Mucosa of descending colon (tissue), 3 donors: ENCODE results near the gene RNF141. TPM values are rescaled to one million over a fixed set of nuclear protein-coding genes. Genes with fewer than 3 reads are reported as not detected.

Experiments
- ATAC-seq: fragments of 200-7000 bp; cut with Tn5 transposase; one replicate; pipeline ENCODE4 v1.9.1; 2020; ENCODE audit warnings: mild to moderate bottlenecking, moderate library complexity
- DNase-seq, 3 donors: peaks; one replicate each; pipeline ENCODE4 v3.0.0-alpha.2; 2020
- H3K36me3 ChIP-seq: fragments of 200-600 bp; one replicate; pipeline ENCODE4 v1.8.0; 2021; ENCODE audit warnings: low read depth, mild to moderate bottlenecking
- H3K4me1 ChIP-seq: fragments of 200-600 bp; one replicate; pipeline ENCODE4 v1.8.0; 2021; ENCODE audit warnings: low read depth, mild to moderate bottlenecking
- H3K4me3 ChIP-seq: fragments of 200-600 bp; one replicate; pipeline ENCODE4 v1.8.0; 2021; ENCODE audit warnings: mild to moderate bottlenecking
- H3K9me3 ChIP-seq: fragments of 200-600 bp; one replicate; pipeline ENCODE4 v1.8.0; 2021; ENCODE audit warnings: mild to moderate bottlenecking
- intact Hi-C, 2 donors: fragments of 100-400 bp; cut with DNase I in 1 of 2; cut with micrococcal nuclease in 1 of 2; formaldehyde crosslinking; loops; one replicate each; pipeline versions ENCODE4 v1.11.0 to v1.11.1; 2022; cut with DNase I, micrococcal nuclease
- total RNA-seq, 3 donors: library from RNA; stranded (reverse); fragmentation: NEBNext Ultra II Directional in 2 of 3; extraction: Animal tissue kit (Norgen Biotek cat#: 25700) in 2 of 3; gene quantifications; one replicate each; pipeline versions ENCODE4 v1.2.1 to v1.2.4, GENCODE V29; 2021 to 2023
- TF ChIP-seq, protein P1 (sequence below): fragments of 200-600 bp; IDR thresholded peaks from one replicate; pipeline ENCODE4 v1.8.0; 2022; ENCODE audit warnings: antibody characterized with exemption, mild to moderate bottlenecking
- donor health status: DM: no; HTN: no; CAD: no; lungs with moderate emphysema.
- donor health status: DM: no; HTN: no; CAD: no.
- donor health status: DM: no; HTN: yes; CAD: no.

Gene RNF141
- total RNA-seq, 3 donors from 2014 or later: 32.8 to 35.5 (median 34.7) TPM

- Histone ChIP-seq H3K4me3 (no peak overlapping the region), H3K9me3 (no peaks in the 10 kb centered on the region), H3K36me3 (no peaks in the 10 kb centered on the region), H3K4me1 (peaks cover 3% of the 10 kb centered on the region)
- intact Hi-C loops: no loop called here
- no peak for ATAC-seq
- TF ChIP-seq, protein P1, sequence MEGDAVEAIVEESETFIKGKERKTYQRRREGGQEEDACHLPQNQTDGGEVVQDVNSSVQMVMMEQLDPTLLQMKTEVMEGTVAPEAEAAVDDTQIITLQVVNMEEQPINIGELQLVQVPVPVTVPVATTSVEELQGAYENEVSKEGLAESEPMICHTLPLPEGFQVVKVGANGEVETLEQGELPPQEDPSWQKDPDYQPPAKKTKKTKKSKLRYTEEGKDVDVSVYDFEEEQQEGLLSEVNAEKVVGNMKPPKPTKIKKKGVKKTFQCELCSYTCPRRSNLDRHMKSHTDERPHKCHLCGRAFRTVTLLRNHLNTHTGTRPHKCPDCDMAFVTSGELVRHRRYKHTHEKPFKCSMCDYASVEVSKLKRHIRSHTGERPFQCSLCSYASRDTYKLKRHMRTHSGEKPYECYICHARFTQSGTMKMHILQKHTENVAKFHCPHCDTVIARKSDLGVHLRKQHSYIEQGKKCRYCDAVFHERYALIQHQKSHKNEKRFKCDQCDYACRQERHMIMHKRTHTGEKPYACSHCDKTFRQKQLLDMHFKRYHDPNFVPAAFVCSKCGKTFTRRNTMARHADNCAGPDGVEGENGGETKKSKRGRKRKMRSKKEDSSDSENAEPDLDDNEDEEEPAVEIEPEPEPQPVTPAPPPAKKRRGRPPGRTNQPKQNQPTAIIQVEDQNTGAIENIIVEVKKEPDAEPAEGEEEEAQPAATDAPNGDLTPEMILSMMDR: no peak
- no peak for DNase-seq
Observed at GRCh38 chr11:10524471-10524870, 16.5 kb downstream of the RNF141 start.

DNA sequence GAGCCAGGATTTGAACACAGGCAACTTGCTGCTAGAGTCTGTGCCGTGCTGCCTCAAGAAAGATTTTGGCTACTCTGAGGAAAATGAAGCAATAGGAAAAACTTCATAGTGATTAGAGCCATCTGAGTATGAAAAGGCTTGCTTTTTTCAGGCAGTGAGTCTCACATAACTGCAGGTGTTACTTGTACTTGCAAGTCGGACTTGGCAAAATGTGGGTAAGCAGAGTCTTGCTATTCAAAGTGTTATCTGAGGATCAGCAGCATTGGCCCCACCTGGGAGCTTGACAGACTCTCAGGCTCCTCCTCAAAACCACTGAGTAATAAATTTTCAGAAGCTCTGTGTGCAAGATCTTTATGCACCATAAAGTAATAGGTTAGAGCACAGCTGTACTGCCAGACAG, 18.1 kb downstream of the RNF141 start:
- no peak overlapping the region for H3K4me3 ChIP-seq
- TF ChIP-seq, protein P1: no peak
- ATAC-seq (no peak), DNase-seq (no peak)
- no peaks in the 10 kb centered on the region for H3K36me3 ChIP-seq
- no peaks in the 10 kb centered on the region for H3K9me3 ChIP-seq
- H3K4me1 ChIP-seq: peaks cover 3% of the 10 kb centered on the region
- intact Hi-C loops: no loop called here

GRCh38 chr11:10522276-10522675, 18.7 kb downstream of the RNF141 start:
- DNase-seq: no peak
- Histone ChIP-seq H3K4me3 (no peak overlapping the region), H3K9me3 (no peaks in the 10 kb centered on the region), H3K36me3 (no peaks in the 10 kb centered on the region), H3K4me1 (no peaks in the 10 kb centered on the region)
- intact Hi-C loops: no loop called here
- TF ChIP-seq, protein P1: no peak
- ATAC-seq: no peak

- no peak overlapping the region for H3K4me3 ChIP-seq
- no peaks in the 10 kb centered on the region for H3K4me1 ChIP-seq
- intact Hi-C loops: no loop called here
- TF ChIP-seq, protein P1: no peak
- H3K36me3 ChIP-seq: no peaks in the 10 kb centered on the region
- H3K9me3 ChIP-seq: no peaks in the 10 kb centered on the region
- no peak for DNase-seq
- no peak for ATAC-seq
Observed at GRCh38 chr11:10520562-10520961, 20.4 kb downstream of the RNF141 start.

DNA sequence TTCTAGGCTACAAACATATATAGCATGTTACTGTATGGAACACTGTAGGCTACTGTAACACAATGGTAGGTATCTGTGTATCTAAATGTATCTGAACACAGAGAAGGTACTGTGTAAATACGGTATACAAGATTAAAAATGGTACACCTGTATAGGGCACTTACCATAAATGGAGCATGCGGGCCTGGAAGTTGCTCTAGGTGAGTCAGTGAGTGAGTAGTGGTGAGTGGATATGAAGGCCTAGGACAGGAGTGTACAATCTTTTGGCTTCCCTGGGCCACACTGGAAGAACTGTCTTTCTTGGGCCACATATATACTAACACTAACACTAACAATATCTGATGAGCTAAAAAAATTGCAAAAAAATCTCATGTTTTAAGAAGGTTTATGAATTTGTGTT, 21.4 kb downstream of the RNF141 start:
- Histone ChIP-seq H3K9me3 (no peaks in the 10 kb centered on the region), H3K4me3 (no peak overlapping the region), H3K36me3 (no peaks in the 10 kb centered on the region), H3K4me1 (no peaks in the 10 kb centered on the region)
- intact Hi-C loops: loop anchor here in 1 of 2 donors (10.0 kb wide), 1 partner anchor 215 kb away; no protein-coding TSS in a partner anchor
- no peak for DNase-seq
- TF ChIP-seq, protein P1: no peak
- ATAC-seq: no peak

DNA sequence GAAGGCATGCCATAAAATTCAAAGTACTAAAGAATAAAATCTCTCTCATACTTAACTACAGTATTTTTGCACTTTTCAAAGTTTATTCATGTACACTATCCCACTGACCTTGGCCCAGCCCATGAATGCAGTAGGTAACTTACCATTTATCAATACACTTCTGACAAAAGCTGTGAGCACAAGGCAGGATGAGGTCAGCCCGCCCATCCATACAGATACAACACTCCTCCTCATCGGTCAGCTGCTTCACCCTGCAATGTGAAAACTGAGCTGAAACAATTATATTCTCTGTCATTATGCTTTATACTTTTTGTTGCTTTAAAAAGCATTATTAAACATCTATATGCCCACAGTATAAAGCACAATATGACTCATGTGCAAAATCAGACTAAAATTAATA, 22.1 kb downstream of the RNF141 start:
- no peak overlapping the region for H3K4me3 ChIP-seq
- no peak for DNase-seq
- H3K9me3 ChIP-seq: no peaks in the 10 kb centered on the region
- no peaks in the 10 kb centered on the region for H3K4me1 ChIP-seq
- intact Hi-C loops: loop anchor here in 1 of 2 donors (10.0 kb wide), 1 partner anchor 216 kb away; no protein-coding TSS in a partner anchor
- ATAC-seq: no peak
- no peaks in the 10 kb centered on the region for H3K36me3 ChIP-seq
- TF ChIP-seq, protein P1: no peak
